HG03066 (cell line): ENCODE results near the gene BICC1.

ENCODE experiments used
- ATAC-seq: cut with Tn5 transposase; IDR thresholded peaks from one replicate; pipeline ENCODE4 v1.9.1; 2021; ENCODE audit warnings: low read depth; ENCODE audit not compliant: unreplicated experiment

The BICC1 gene

GRCh38 chr10:58696736-58697135 is 184.1 kb downstream of the BICC1 start:
- no peak for ATAC-seq

DNA sequence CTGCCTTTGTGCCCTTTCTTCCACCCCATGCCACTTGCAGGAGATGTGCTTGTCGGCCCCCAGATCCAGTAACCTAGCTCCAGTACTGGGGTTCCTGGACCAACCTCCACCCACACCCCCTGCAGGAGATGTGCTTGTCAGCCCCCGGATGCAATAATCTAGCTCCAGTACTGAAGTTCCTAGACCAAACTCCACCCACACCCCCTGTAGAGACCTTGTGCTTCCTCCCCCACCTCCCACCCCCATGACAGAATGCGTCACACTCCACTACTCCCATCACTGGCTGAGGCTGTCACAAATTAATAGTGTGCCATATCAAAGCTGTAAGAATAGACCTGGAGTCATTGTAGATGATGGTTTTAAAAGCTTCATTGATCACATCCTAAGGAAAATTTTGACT is 185.0 kb downstream of the BICC1 start:
- ATAC-seq = no peak

- no peak for ATAC-seq
Observed at GRCh38 chr10:58698777-58699356, 186.2 kb downstream of the BICC1 start.

DNA sequence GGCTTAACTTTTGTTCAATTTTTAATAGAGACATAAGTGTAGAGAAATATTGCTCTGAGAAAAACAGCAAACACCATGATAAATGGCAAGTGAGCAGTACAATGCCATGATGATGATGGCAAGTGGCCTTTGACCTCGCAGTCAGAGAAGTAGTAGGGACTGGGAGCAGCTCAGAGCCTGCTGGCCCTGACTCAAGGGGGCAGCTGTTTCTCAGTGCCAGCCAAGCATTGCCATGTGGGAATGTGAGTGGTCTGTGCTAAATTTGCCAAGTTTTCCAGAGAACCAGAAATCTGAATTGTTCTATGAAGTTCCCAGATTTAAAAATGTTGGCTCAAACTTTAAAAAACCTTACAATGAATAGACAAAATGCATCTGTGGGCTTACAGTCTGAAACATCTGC is 187.9 kb downstream of the BICC1 start:
- no peak for ATAC-seq

DNA sequence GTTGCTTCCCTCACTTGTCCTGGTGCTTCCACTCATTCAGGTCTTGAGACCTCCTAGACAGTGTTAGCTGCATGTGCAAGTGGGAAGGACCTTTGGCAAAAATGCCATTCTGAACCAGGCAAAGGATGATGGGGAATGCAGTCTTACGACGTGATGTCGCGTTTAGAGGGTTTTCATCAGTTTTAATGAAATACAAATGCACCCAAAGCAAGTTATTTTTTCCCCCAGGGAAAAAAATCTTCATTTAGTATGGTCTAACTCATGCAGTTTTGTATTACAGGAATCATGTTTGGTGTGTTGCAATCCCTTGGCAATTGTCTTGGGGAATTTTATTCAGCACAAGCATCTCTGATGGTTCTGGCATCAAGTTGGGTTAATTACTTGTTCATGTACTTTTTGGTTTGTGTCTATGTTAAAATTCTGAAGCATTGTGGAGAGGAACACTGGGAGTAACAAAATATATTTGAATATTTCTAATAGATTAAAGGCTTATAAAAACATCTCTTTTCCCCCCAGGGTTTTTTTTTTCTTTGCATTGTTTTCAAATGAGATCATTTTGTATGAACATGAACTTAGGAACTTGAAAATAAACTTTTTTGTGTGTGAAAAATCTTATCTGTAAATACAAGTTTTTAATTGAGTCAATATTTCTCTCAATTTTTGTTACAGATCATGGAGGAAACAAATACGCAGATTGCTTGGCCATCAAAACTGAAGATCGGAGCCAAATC is 188.9 kb downstream of the BICC1 start:
- ATAC-seq = no peak

DNA sequence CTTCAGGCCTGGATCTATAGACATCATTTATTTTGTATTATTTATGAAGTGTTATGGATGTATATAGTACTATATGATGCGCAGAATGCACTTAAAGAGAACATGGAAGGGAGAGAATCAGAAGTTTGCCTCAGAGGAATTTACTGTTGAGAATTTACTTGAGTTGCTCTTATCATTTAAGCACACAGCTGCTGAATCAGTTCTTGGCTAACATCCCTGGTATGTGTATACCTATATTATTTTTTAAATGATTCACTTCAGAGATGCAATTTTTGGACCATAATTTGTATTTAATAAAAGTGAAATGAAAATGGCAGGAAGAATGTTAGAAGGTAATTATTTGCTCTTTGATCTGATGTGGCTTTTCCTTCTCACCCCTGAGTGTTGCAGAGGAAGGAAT is 191.6 kb downstream of the BICC1 start:
- no peak for ATAC-seq

DNA sequence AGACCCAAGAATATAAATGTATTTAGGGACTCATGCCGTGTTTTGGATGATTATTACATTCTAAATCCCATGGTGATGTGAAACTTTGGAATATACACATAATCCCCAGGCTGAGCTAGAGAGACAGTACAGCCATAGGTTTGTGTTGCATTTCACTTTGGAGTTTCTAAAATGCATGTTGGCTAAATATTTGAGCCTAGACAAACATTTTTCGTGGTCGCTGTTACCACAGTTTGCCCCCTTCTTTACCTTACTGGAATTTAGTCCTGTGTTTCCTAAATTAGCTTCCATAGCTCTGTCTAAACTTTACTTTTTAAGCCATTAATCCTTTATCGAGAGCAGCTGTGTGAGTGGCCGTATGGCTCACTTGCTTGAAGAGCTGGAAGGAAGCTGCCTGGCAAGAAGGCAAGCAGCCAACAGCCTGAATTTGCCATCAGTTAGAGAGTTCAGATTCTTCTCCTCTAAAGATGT is 192.0 kb downstream of the BICC1 start:
- no peak for ATAC-seq

DNA sequence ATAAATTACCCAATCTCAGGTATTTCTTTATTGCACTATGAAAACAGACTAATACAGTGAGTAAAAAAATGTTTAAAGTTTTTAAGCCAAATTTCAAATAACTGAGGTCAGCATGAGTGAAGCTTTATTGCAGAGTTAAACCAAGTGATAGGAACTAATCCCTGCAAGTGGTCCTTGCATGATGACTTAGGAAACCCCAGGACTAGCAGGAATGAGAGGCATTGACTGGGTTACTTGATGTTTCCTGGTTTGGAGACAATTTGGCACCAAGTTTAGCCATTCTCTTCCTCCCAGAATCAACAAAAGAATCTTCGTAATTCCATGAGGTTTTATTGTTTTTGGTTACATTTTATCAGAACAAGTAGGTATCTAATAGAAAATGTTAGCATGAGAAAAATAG is 194.2 kb downstream of the BICC1 start:
- ATAC-seq = no peak

GRCh38 chr10:58712141-58712540 is 199.5 kb downstream of the BICC1 start:
- ATAC-seq = no peak

- ATAC-seq = no peak
Observed at GRCh38 chr10:58712982-58713381, 200.3 kb downstream of the BICC1 start.

GRCh38 chr10:58714409-58714808 is 201.7 kb downstream of the BICC1 start:
- ATAC-seq = no peak

- no peak for ATAC-seq
Observed at GRCh38 chr10:58715061-58715460, 202.4 kb downstream of the BICC1 start.

- ATAC-seq = no peak
Observed at GRCh38 chr10:58718596-58718995, 205.9 kb downstream of the BICC1 start.

- ATAC-seq = no peak
Observed at GRCh38 chr10:58721601-58722281, 209.1 kb downstream of the BICC1 start.

DNA sequence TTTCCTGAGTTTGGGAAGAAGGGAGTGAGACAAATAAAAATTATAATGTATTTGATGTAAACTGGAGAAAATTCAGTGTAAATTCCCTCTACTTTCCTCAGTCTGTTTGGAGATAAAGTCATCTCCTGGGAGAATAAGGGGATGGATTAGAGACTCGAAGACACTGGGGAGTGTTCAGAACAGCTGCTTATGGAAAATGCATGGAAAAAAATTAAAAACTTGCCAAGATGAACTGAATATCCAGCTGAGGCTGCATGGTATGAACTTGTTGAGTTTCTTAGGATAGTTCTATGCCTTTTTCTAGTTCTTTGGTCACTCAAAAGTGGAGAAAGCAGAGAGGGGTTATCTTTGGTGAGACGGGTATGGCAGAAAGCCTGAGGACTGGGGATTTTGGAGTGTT is 210.5 kb downstream of the BICC1 start:
- ATAC-seq = no peak

DNA sequence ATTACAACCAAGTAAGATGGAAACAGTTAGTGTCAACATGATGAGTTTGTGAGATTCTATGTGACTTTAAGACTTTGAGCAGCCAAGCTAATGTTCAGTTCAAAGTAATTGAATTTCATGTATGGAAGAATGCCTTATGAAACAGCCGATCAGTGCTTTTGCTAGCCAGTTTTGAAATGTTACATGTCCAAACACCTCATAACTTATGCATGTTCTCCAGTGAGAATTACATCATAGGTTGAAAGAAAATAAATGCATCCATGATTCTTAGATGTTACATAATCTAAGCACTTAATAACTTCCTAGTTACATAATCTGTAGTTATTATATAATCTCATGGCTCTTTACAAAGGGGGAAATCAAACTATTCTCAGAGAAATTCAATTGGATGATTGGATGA is 211.3 kb downstream of the BICC1 start:
- ATAC-seq = no peak

DNA sequence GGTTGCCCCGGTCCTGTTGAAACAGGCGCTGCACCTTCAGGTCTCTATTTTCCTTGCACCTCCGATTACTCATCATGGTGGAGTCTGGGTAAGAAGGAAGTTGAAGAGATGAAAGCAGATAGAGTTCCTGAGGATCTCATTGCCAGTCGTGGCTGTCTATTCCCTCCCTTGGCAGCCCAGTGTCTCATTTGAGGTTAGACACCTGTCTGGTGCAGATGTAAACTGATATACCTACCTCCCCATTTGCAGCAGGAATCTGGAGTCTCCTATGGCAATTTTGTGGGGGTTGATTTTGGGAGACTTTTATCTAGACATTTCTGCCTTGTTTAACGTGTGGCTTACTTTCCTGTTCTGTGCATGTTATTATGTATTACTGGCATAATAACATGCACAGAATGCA is 212.1 kb downstream of the BICC1 start:
- ATAC-seq = no peak

- no peak for ATAC-seq
Observed at GRCh38 chr10:58725901-58726300, 213.2 kb downstream of the BICC1 start.

GRCh38 chr10:58727633-58728032 is 215.0 kb downstream of the BICC1 start:
- no peak for ATAC-seq

- ATAC-seq = no peak
Observed at GRCh38 chr10:58731276-58731675, 218.6 kb downstream of the BICC1 start.

DNA sequence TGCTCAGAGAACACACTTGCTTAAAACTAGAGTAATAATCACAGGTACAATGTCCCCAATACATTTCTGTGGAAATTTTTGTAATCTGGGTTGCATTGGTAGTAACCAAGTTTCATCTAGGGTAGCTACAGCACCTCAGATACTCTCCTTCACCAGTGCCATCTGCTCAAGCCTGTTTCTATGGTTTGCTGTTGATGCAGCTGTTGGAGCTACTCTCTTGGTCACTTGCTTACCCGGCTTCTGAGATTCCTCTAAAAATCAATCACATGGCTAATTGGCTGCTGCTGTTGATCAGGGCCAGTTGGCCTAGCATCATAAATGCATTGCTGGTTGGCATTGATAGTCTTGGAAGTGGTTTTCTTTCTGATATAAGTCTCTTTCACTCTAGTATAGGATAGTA is 220.8 kb downstream of the BICC1 start:
- ATAC-seq = no peak

- no peak for ATAC-seq
Observed at GRCh38 chr10:58734116-58734515, 221.4 kb downstream of the BICC1 start.
